Measurements from ENCODE around the gene TENM4.

GRCh38 chr11:78820741-78821140, 620.1 kb downstream of the TENM4 start:
- TF ChIP-seq CTCF (IDR thresholded peaks at IDR 0.05) (no peak), POLR2A (IDR thresholded peaks at IDR 0.05) (no peak)
